Measurements from ENCODE around the gene GAS2L3. TPM values are rescaled to one million over a fixed set of nuclear protein-coding genes. Genes with fewer than 3 reads are reported as not detected.

The GAS2L3 gene
- total RNA-seq, 1 experiment from 2014 or later: 31.9 TPM

DNA sequence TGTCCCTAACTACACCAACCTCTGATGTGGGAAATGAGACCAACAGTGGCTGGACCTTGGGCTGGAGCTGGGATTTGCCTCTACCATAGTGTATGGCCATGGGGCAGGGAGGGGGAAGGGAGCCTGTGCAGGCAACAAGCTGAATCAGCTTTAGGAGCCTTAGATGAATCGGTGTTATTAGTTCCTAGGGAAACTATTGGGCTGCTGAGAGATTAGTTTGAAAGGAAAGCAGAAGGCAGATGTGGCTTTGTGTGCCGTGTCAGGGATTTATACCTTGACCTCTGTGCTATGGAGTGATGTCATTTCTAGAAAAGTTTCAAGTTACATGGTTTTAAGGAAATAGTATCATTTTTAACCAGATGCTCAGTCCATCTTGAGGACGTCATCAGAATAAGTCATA is 19.5 kb upstream of the GAS2L3 start:
- intact Hi-C loops (cut with micrococcal nuclease; ENCODE audit: unreplicated experiment): loop anchor here (1.0 to 10.0 kb wide), 3 partner anchors 205 to 739 kb away; no protein-coding TSS in a partner anchor
- H3K4me2 ChIP-seq: no peak overlapping the region
- POLR2A ChIA-PET (ENCODE audit: unreplicated experiment): no interaction called here

DNA sequence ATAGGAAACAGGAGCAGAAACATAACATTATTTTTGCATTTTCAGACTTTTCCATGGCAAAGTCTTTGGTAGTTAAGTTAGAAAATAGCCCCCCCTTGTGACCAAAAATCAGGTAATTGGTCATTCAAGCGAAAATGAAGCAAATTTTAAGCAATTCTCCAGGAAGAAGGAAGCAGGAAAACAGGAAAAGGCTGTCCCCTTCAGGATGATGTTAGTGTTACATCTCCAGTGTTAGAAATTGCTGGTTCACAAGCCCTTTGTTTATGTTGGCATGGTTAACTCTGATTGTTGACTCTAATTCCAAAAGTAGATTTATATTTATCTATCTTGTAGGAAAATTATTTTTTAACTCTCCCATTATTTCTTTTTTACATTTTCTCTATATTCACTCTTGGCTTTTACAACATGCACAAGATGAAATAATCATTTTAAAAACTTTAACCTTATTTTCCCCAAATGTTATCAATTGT is 18.8 kb upstream of the GAS2L3 start:
- Histone ChIP-seq H3F3A (ENCODE audit: insufficient read depth, low read depth) (no peaks in the 10 kb centered on the region), H3K4me2 (no peak overlapping the region), H3K79me2 (ENCODE audit: low read depth) (no peaks in the 10 kb centered on the region), H3K4me1 (replicated peaks; ENCODE audit: insufficient read depth) (no peaks in the 10 kb centered on the region), H3K4me3 (no peak overlapping the region), H3K9me3 (ENCODE audit: insufficient read depth, low read depth) (no peaks in the 10 kb centered on the region), H3K27ac (no peak overlapping the region), H4K20me1 (ENCODE audit: insufficient read depth) (no peaks in the 10 kb centered on the region), H3K9me2 (ENCODE audit: insufficient read depth) (no peaks in the 10 kb centered on the region), H3K36me3 (ENCODE audit: low read depth) (no peaks in the 10 kb centered on the region), H3K27me3 (ENCODE audit: insufficient read depth, low read depth) (peaks cover 13% of the 10 kb centered on the region; the same call in 1 of the 2 replicates), H2AFZ (no peak overlapping the region)
- TF ChIP-seq, protein P1, sequence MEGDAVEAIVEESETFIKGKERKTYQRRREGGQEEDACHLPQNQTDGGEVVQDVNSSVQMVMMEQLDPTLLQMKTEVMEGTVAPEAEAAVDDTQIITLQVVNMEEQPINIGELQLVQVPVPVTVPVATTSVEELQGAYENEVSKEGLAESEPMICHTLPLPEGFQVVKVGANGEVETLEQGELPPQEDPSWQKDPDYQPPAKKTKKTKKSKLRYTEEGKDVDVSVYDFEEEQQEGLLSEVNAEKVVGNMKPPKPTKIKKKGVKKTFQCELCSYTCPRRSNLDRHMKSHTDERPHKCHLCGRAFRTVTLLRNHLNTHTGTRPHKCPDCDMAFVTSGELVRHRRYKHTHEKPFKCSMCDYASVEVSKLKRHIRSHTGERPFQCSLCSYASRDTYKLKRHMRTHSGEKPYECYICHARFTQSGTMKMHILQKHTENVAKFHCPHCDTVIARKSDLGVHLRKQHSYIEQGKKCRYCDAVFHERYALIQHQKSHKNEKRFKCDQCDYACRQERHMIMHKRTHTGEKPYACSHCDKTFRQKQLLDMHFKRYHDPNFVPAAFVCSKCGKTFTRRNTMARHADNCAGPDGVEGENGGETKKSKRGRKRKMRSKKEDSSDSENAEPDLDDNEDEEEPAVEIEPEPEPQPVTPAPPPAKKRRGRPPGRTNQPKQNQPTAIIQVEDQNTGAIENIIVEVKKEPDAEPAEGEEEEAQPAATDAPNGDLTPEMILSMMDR (conservative IDR thresholded peaks at IDR 0.05): peak; percentile 75
- TF ChIP-seq EZH2 (IDR thresholded peaks at IDR 0.05; ENCODE audit: low read depth): no peak
- intact Hi-C loops (cut with micrococcal nuclease; ENCODE audit: unreplicated experiment): loop anchor here (1.0 to 10.0 kb wide), 3 partner anchors 206 to 740 kb away; no protein-coding TSS in a partner anchor
- no TSS peak for BruUV-seq (replicated peaks)
- ChIA-PET CTCF (interaction anchor here (0.6 kb wide), 1 partner anchor 529 kb away, joined by 3 read pairs; no protein-coding TSS in a partner anchor), POLR2A (ENCODE audit: unreplicated experiment) (no interaction called here)
- DNase-seq: peak; percentile 25 to 69

More for the DNA sequence above, 19.5 kb upstream of the GAS2L3 start:
- Histone ChIP-seq H3K4me3 (no peak overlapping the region), H3K27me3 (ENCODE audit: insufficient read depth, low read depth) (peaks cover 21% of the 10 kb centered on the region; the same call in 1 of the 2 replicates), H3K9me3 (ENCODE audit: insufficient read depth, low read depth) (no peaks in the 10 kb centered on the region), H3K27ac (no peak overlapping the region), H3F3A (ENCODE audit: insufficient read depth, low read depth) (no peaks in the 10 kb centered on the region), H3K36me3 (ENCODE audit: low read depth) (no peaks in the 10 kb centered on the region), H3K79me2 (ENCODE audit: low read depth) (no peaks in the 10 kb centered on the region), H3K4me1 (replicated peaks; ENCODE audit: insufficient read depth) (no peaks in the 10 kb centered on the region), H2AFZ (no peak overlapping the region), H4K20me1 (ENCODE audit: insufficient read depth) (no peaks in the 10 kb centered on the region), H3K9me2 (ENCODE audit: insufficient read depth) (no peaks in the 10 kb centered on the region)
- TF ChIP-seq, protein P1 (conservative IDR thresholded peaks at IDR 0.05): no peak
- TF ChIP-seq EZH2 (IDR thresholded peaks at IDR 0.05; ENCODE audit: low read depth): no peak
- no TSS peak for BruUV-seq (replicated peaks)
- CTCF ChIA-PET: no interaction called here
- no peak for DNase-seq

DNA sequence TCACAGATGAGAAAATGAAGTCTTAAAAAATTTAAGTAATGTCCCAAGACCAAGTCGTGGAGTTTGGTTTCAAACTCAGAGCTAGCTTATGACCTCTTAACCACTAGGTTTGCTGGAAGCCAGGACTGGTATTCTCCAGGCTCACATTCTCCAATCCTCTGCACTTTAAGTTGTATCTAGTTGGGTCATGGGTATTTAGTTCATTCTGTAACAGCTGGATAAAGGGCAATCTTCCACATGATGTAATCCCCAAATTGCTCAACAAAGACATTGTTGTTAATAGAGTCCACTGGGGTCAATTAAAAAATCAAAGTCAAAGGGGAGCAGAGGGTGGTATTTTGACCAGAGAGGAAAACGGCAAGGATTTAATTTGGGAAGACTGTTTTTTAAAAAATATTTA is 17.8 kb upstream of the GAS2L3 start:
- CTCF ChIA-PET: no interaction called here
- no TSS peak for BruUV-seq (replicated peaks)
- H3K4me3 ChIP-seq: no peak overlapping the region

More for the DNA sequence above, 17.8 kb upstream of the GAS2L3 start:
- no peaks in the 10 kb centered on the region for H3K79me2 ChIP-seq (ENCODE audit: low read depth)
- POLR2A ChIA-PET (ENCODE audit: unreplicated experiment): interaction anchor here (0.6 kb wide), 1 partner anchor 1488 kb away, joined by 3 read pairs; no protein-coding TSS in a partner anchor
- H2AFZ ChIP-seq: no peak overlapping the region
- H3K4me2 ChIP-seq: no peak overlapping the region
- H3K27me3 ChIP-seq (ENCODE audit: insufficient read depth, low read depth): peaks cover 10% of the 10 kb centered on the region; the same call in 1 of the 2 replicates
- TF ChIP-seq EZH2 (IDR thresholded peaks at IDR 0.05; ENCODE audit: low read depth): no peak
- TF ChIP-seq, protein P1 (conservative IDR thresholded peaks at IDR 0.05): no peak
- no peaks in the 10 kb centered on the region for H3K36me3 ChIP-seq (ENCODE audit: low read depth)
- intact Hi-C loops (cut with micrococcal nuclease; ENCODE audit: unreplicated experiment): loop anchor here (2.0 to 10.0 kb wide), 2 partner anchors 207 to 741 kb away; no protein-coding TSS in a partner anchor
- H3K9me3 ChIP-seq (ENCODE audit: insufficient read depth, low read depth): no peaks in the 10 kb centered on the region
- H3K4me1 ChIP-seq (replicated peaks; ENCODE audit: insufficient read depth): no peaks in the 10 kb centered on the region
- no peaks in the 10 kb centered on the region for H3F3A ChIP-seq (ENCODE audit: insufficient read depth, low read depth)
- no peak for DNase-seq
- no peaks in the 10 kb centered on the region for H3K9me2 ChIP-seq (ENCODE audit: insufficient read depth)
- no peaks in the 10 kb centered on the region for H4K20me1 ChIP-seq (ENCODE audit: insufficient read depth)
- no peak overlapping the region for H3K27ac ChIP-seq
